K562 (cell line): ENCODE data around the gene PPP1R14B. TPM values are rescaled to one million over a fixed set of nuclear protein-coding genes. Genes with fewer than 3 reads are reported as not detected.

Source experiments
- CTBP1 ChIP-seq: fragments of 450-650 bp; IDR thresholded peaks from 2 replicates; pipeline ENCODE4 v1.6.1; 2016; ENCODE audit warnings: borderline replicate concordance
- CUX1 ChIP-seq: fragments of 200-800 bp; sonication (Bioruptor generic); IDR thresholded peaks from 2 replicates; pipeline ENCODE4 v1.6.1; 2016; ENCODE audit warnings: missing genetic modification characterization, missing compliant biosample characterization
- DIDO1 ChIP-seq: fragments of 450-650 bp; IDR thresholded peaks from 2 replicates; pipeline ENCODE4 v1.6.1; 2016; ENCODE audit warnings: low read depth, missing biosample characterization, missing genetic modification characterization
- HNRNPK ChIP-seq: fragments of 200-400 bp; formaldehyde crosslinking; IDR thresholded peaks from one replicate; pipeline ENCODE4 v1.6.1; 2018; ENCODE audit warnings: mild to moderate bottlenecking, low read depth, low read length; ENCODE audit not compliant: poor library complexity, severe bottlenecking
- MEF2A ChIP-seq: IDR thresholded peaks from 2 replicates; pipeline ENCODE4 v1.6.1; 2011; ENCODE audit warnings: low read depth, mild to moderate bottlenecking, low read length, moderate library complexity; ENCODE audit not compliant: control insufficient read depth
- PCBP2 ChIP-seq: fragments of 200-400 bp; formaldehyde crosslinking; IDR thresholded peaks from 2 replicates; pipeline ENCODE4 v1.6.1; 2018; ENCODE audit warnings: low read length, low read depth, mild to moderate bottlenecking, moderate library complexity; ENCODE audit not compliant: poor library complexity, severe bottlenecking
- RAD51 ChIP-seq: fragments of 450-650 bp; IDR thresholded peaks from 2 replicates; pipeline ENCODE4 v1.7.1; 2016; ENCODE audit warnings: low read depth, mild to moderate bottlenecking, borderline replicate concordance
- TAF9B ChIP-seq: fragments of 450-650 bp; IDR thresholded peaks from 2 replicates; pipeline ENCODE4 v1.6.1; 2018; ENCODE audit warnings: mild to moderate bottlenecking; ENCODE audit not compliant: partially characterized antibody
- UBTF ChIP-seq, 2 experiments: IDR thresholded peaks; 2 replicates each; pipeline ENCODE4 v1.6.1; 2012; ENCODE audit warnings: improper control_type of control experiment in 2 of 2, low read depth in 2 of 2, low read length in 2 of 2, borderline replicate concordance in 1 of 2
- ZKSCAN3 ChIP-seq: fragments of 250-450 bp; sonication (Bioruptor Pico); IDR thresholded peaks from 2 replicates; pipeline ENCODE4 v1.4.0; 2020
- ZNF449 ChIP-seq: fragments of 250-450 bp; sonication (Bioruptor Pico); IDR thresholded peaks from 2 replicates; pipeline ENCODE4 v1.8.0; 2022; ENCODE audit warnings: moderate library complexity, mild to moderate bottlenecking, inconsistent platforms
- ZNF696 ChIP-seq: fragments of 250-450 bp; sonication (Bioruptor Pico); conservative IDR thresholded peaks from 2 replicates; pipeline ENCODE4 v1.4.0; 2020; ENCODE audit warnings: mild to moderate bottlenecking, moderate library complexity
- polyA plus RNA-seq, 8 experiments: library from polyadenylated mRNA; depleted of rRNA in 4 of 8; stranded (reverse) in 5 of 8; unstranded in 3 of 8; fragments of >200 nt; fragmentation: Nextera tagmentation in 2 of 8; fragmentation: Illumina TruSeq in 1 of 8; extraction: Ambion mirVana in 2 of 8; extraction: Trizol in 1 of 8; gene quantifications; 2 replicates each; pipeline versions ENCODE4 v1.2.1 to v1.2.3, GENCODE V29; 2011 to 2014; ENCODE audit warnings: inconsistent platforms in 1 of 8, missing spikeins in 1 of 8
- total RNA-seq, 7 experiments: library from RNA; depleted of rRNA in 6 of 7; stranded (reverse); fragments of >200 nt in 6 of 7; fragmentation: Illumina TruSeq in 2 of 7; extraction: Trizol in 2 of 7; gene quantifications; 2 replicates each; pipeline versions ENCODE4 v1.2.1 to v1.2.3, GENCODE V29; 2011 to 2021; ENCODE audit warnings: low replicate concordance in 1 of 7
- TF ChIP-seq, protein P1 (sequence below): IDR thresholded peaks from 2 replicates; pipeline ENCODE4 v1.6.1; 2011; ENCODE audit not compliant: insufficient read length; ENCODE audit errors: extremely low read depth
- TF ChIP-seq, protein P2 (sequence below): fragments of 450-650 bp; formaldehyde crosslinking; IDR thresholded peaks from 2 replicates; pipeline ENCODE4 v1.4.0; 2020; ENCODE audit warnings: mild to moderate bottlenecking, moderate library complexity

Gene PPP1R14B
- total and polyA plus RNA-seq, 9 of the 15 experiments (the other 6 are each of a cell fraction or from before 2014, with no cell fraction given) = 7.7 to 566 (median 212) TPM

- TF ChIP-seq CUX1 (CRISPR knock-in tag) (no peak), DIDO1 (tag) (peak; percentile 45; the same call in 1 of the 2 replicates), TAF9B (no peak), CTBP1 (peak; percentile 80), RAD51 (no peak), HNRNPK (peak; percentile 100), MEF2A (no peak), ZNF696 (CRISPR knock-in tag) (no peak), ZKSCAN3 (no peak), PCBP2 (no peak), ZNF449 (no peak), UBTF (IDR thresholded peaks at IDR 0.05; ENCODE audit: borderline replicate concordance in 1 of 2, low read depth in 2 of 2, low read length in 2 of 2) (peak in 1 of 2 experiments; percentile 69; a peak in 2 of 4 replicates)
- TF ChIP-seq, protein P1, sequence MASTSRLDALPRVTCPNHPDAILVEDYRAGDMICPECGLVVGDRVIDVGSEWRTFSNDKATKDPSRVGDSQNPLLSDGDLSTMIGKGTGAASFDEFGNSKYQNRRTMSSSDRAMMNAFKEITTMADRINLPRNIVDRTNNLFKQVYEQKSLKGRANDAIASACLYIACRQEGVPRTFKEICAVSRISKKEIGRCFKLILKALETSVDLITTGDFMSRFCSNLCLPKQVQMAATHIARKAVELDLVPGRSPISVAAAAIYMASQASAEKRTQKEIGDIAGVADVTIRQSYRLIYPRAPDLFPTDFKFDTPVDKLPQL = peak; percentile 97
- TF ChIP-seq, protein P2, sequence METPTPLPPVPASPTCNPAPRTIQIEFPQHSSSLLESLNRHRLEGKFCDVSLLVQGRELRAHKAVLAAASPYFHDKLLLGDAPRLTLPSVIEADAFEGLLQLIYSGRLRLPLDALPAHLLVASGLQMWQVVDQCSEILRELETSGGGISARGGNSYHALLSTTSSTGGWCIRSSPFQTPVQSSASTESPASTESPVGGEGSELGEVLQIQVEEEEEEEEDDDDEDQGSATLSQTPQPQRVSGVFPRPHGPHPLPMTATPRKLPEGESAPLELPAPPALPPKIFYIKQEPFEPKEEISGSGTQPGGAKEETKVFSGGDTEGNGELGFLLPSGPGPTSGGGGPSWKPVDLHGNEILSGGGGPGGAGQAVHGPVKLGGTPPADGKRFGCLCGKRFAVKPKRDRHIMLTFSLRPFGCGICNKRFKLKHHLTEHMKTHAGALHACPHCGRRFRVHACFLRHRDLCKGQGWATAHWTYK (CRISPR knock-in tag) = peak; percentile 73
Observed at GRCh38 chr11:64284962-64285884, 38.5 kb upstream of the PPP1R14B start, which contains the start of gene GPR137 (continued).
